NCI-H187 (cell line): Measurements from ENCODE around the gene CHST12.
"Not testable (repeated sequence)": the region's sequence is repeated elsewhere in the genome, so short reads cannot be mapped to it uniquely, and the experiment has no call there.

ENCODE experiments used
- DNase-seq, 2 experiments: peaks; one replicate each; lab custom pipeline; 2025; lab: John Stamatoyannopoulos, UW

Gene CHST12

GRCh38 chr7:2460641-2461040, 57.2 kb downstream of the CHST12 start:
- no peak for DNase-seq

- DNase-seq = no peak
These were observed 58.0 kb downstream of the CHST12 start for GRCh38 chr7:2461268-2462026.

- no peak for DNase-seq
These were observed 59.3 kb downstream of the CHST12 start for GRCh38 chr7:2462731-2463130.

- no peak for DNase-seq
These were observed 62.5 kb downstream of the CHST12 start for GRCh38 chr7:2465928-2466327.

- no peak for DNase-seq
These were observed 63.3 kb downstream of the CHST12 start for GRCh38 chr7:2466675-2467074.

GRCh38 chr7:2468227-2468626, 64.8 kb downstream of the CHST12 start:
- DNase-seq = no peak

GRCh38 chr7:2469460-2470203, 66.2 kb downstream of the CHST12 start:
- DNase-seq = not testable (repeated sequence)

- DNase-seq = no peak
These were observed 67.0 kb downstream of the CHST12 start for GRCh38 chr7:2470204-2471021.

- DNase-seq = no peak
These were observed 67.6 kb downstream of the CHST12 start for GRCh38 chr7:2471022-2471329.

GRCh38 chr7:2471396-2471795, 68.0 kb downstream of the CHST12 start:
- DNase-seq = peak in 1 of 2 experiments; percentile 24

- DNase-seq = no peak
These were observed 69.3 kb downstream of the CHST12 start for GRCh38 chr7:2472739-2473138.

GRCh38 chr7:2473496-2474180, 70.2 kb downstream of the CHST12 start:
- DNase-seq = no peak

- DNase-seq = no peak
These were observed 70.8 kb downstream of the CHST12 start for GRCh38 chr7:2474224-2474623.

GRCh38 chr7:2474813-2475677, 71.6 kb downstream of the CHST12 start:
- DNase-seq = no peak

GRCh38 chr7:2475678-2476015, 72.2 kb downstream of the CHST12 start:
- no peak for DNase-seq

- DNase-seq = no peak
These were observed 72.9 kb downstream of the CHST12 start, which contains the start of gene GRIFIN for GRCh38 chr7:2476298-2476697. TSS of gene GRIFIN (minus strand) at chr7:2476398. CDS start at chr7:2476383, 15 bp downstream.

GRCh38 chr7:2476776-2477446, 73.5 kb downstream of the CHST12 start:
- no peak for DNase-seq

GRCh38 chr7:2477447-2478398, 74.3 kb downstream of the CHST12 start:
- peak in 1 of 2 experiments; percentile 14 for DNase-seq

- no peak for DNase-seq
These were observed 75.0 kb downstream of the CHST12 start for GRCh38 chr7:2478399-2478785.
